CD4-positive, alpha-beta T cell (primary cell): ENCODE measurements around the gene CTNNBIP1. TPM values are rescaled to one million over a fixed set of nuclear protein-coding genes. Genes with fewer than 3 reads are reported as not detected.

Experiments used
- ATAC-seq: fragments of 200-7000 bp; cut with Tn5 transposase; one replicate; pipeline ENCODE4 v1.10.0; 2022; ENCODE audit warnings: mild to moderate bottlenecking; ENCODE audit not compliant: poor library complexity
- CTCF ChIA-PET: fragments of 350-600 bp; sonication (Branson Sonifier 250); formaldehyde crosslinking; loops from one replicate; lab custom pipeline; 2021; ENCODE audit warnings: antibody characterized with exemption, inconsistent platforms; lab: Charles Lee
- POLR2A ChIA-PET: fragments of 350-600 bp; sonication (Branson Sonifier 250); formaldehyde crosslinking; loops from one replicate; lab custom pipeline; 2021; ENCODE audit warnings: antibody characterized with exemption, inconsistent platforms; lab: Charles Lee
- DNase-seq, 14 experiments: peaks; one replicate each; pipeline ENCODE4 v3.0.0-alpha.2; 2013 to 2020; ENCODE audit warnings: mixed read lengths in 2 of 14
- H3K27ac ChIP-seq, 2 donors: one replicate each; pipeline versions ENCODE4 v1.5.1 to v1.7.0; 2013; ENCODE audit warnings: low read length in 2 of 2, low read depth in 1 of 2, mild to moderate bottlenecking in 1 of 2
- H3K27me3 ChIP-seq, 2 experiments: 1 replicate in 1 of 2; 2 replicates in 1 of 2; pipeline versions ENCODE4 v1.6.1 to v1.7.0; 2013; ENCODE audit warnings: low read length in 2 of 2, control low read depth in 1 of 2, mild to moderate bottlenecking in 1 of 2, moderate library complexity in 1 of 2; ENCODE audit not compliant: insufficient read depth in 2 of 2, control insufficient read depth in 1 of 2
- H3K36me3 ChIP-seq: one replicate; pipeline ENCODE4 v1.6.1; 2013; ENCODE audit warnings: low read length, control low read depth; ENCODE audit not compliant: insufficient read depth
- H3K4me1 ChIP-seq: one replicate; pipeline ENCODE4 v1.6.1; 2013; ENCODE audit warnings: low read length, control low read depth; ENCODE audit not compliant: insufficient read depth
- H3K4me3 ChIP-seq: one replicate; pipeline ENCODE4 v1.5.1; 2013; ENCODE audit warnings: mild to moderate bottlenecking, low read length, moderate library complexity
- H3K9me3 ChIP-seq, 2 experiments: 1 replicate in 1 of 2; 2 replicates in 1 of 2; pipeline versions ENCODE4 v1.6.1 to v1.7.0; 2013; ENCODE audit warnings: low read length in 2 of 2, mild to moderate bottlenecking in 2 of 2, control low read depth in 1 of 2, moderate library complexity in 1 of 2; ENCODE audit not compliant: control insufficient read depth in 1 of 2, insufficient read depth in 1 of 2
- H3K27ac Mint-ChIP-seq: one replicate; pipeline ENCODE4 v1.8.0; 2020; ENCODE audit warnings: mixed read lengths
- H3K27me3 Mint-ChIP-seq: one replicate; pipeline ENCODE4 v1.8.0; 2021; ENCODE audit warnings: mixed read lengths
- H3K36me3 Mint-ChIP-seq: one replicate; pipeline ENCODE4 v1.8.0; 2021; ENCODE audit warnings: low read depth, mixed read lengths
- H3K4me1 Mint-ChIP-seq: one replicate; pipeline ENCODE4 v1.8.0; 2021; ENCODE audit warnings: low read depth, mixed read lengths
- H3K4me3 Mint-ChIP-seq: one replicate; pipeline ENCODE4 v1.8.0; 2020; ENCODE audit warnings: mild to moderate bottlenecking, mixed read lengths
- H3K9me3 Mint-ChIP-seq: one replicate; pipeline ENCODE4 v1.8.0; 2020; ENCODE audit warnings: mixed read lengths
- intact Hi-C, 2 experiments: fragments of 100-400 bp; cut with DNase I in 1 of 2; cut with micrococcal nuclease in 1 of 2; formaldehyde crosslinking; loops; one replicate each; pipeline versions ENCODE4 v1.15.1 to v1.9.0; 2023 to 2025; cut with DNase I, micrococcal nuclease
- total RNA-seq, 174 experiments: library from RNA in 2 of 174; stranded (reverse) in 2 of 174; gene quantifications; one replicate each; pipeline ENCODE4 v1.2.3 and lab custom pipeline; 2021 to 2026
- TF ChIP-seq, protein P1 (sequence below): fragments of 200-600 bp; IDR thresholded peaks from one replicate; pipeline ENCODE4 v1.8.0; 2022; ENCODE audit warnings: antibody characterized with exemption, mild to moderate bottlenecking

The CTNNBIP1 gene
- total RNA-seq, 2 experiments from 2014 or later, result 6.6 to 6.8 TPM

- peaks cover 10% of the 10 kb centered on the region for H3K4me1 ChIP-seq
- H3K4me3 Mint-ChIP-seq, result no peak overlapping the region
- ATAC-seq (peak; percentile 100), DNase-seq (peak; percentile 80 to 94 (median 88))
- H3K27me3 Mint-ChIP-seq, result no peaks in the 10 kb centered on the region
- H3K27me3 ChIP-seq, result no peaks in the 10 kb centered on the region
- no peaks in the 10 kb centered on the region for H3K36me3 Mint-ChIP-seq
- H3K36me3 ChIP-seq, result peaks cover 5% of the 10 kb centered on the region
- POLR2A ChIA-PET, result interaction anchor here (0.9 to 2.0 kb wide), 3 partner anchors 80 to 252 kb away, joined by 3 to 6 read pairs (median 4); no protein-coding TSS in a partner anchor
- H3K9me3 ChIP-seq, result peaks cover 0 to 4% of the 10 kb centered on the region in 2 experiments
- CTCF ChIA-PET, result interaction anchor here (0.8 to 6.9 kb wide), 5 partner anchors 38 to 252 kb away, joined by 3 to 70 read pairs (median 7); no protein-coding TSS in a partner anchor
- no peak overlapping the region for H3K4me3 ChIP-seq
- peaks cover 5% of the 10 kb centered on the region for H3K4me1 Mint-ChIP-seq
- no peaks in the 10 kb centered on the region for H3K9me3 Mint-ChIP-seq
- H3K27ac Mint-ChIP-seq, result no peak overlapping the region
- intact Hi-C loops, result loop anchor here (1.0 to 5.0 kb wide), 5 partner anchors 83 to 373 kb away; no protein-coding TSS in a partner anchor
- no peak overlapping the region for H3K27ac ChIP-seq
- TF ChIP-seq, protein P1, sequence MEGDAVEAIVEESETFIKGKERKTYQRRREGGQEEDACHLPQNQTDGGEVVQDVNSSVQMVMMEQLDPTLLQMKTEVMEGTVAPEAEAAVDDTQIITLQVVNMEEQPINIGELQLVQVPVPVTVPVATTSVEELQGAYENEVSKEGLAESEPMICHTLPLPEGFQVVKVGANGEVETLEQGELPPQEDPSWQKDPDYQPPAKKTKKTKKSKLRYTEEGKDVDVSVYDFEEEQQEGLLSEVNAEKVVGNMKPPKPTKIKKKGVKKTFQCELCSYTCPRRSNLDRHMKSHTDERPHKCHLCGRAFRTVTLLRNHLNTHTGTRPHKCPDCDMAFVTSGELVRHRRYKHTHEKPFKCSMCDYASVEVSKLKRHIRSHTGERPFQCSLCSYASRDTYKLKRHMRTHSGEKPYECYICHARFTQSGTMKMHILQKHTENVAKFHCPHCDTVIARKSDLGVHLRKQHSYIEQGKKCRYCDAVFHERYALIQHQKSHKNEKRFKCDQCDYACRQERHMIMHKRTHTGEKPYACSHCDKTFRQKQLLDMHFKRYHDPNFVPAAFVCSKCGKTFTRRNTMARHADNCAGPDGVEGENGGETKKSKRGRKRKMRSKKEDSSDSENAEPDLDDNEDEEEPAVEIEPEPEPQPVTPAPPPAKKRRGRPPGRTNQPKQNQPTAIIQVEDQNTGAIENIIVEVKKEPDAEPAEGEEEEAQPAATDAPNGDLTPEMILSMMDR, result peak; percentile 94
Observed at GRCh38 chr1:9867408-9868243, 42.4 kb downstream of the CTNNBIP1 start.

- peaks cover 10% of the 10 kb centered on the region for H3K4me1 ChIP-seq
- TF ChIP-seq, protein P1, result no peak
- Mint-ChIP-seq H3K4me1 (peaks cover 5% of the 10 kb centered on the region), H3K9me3 (no peaks in the 10 kb centered on the region), H3K27ac (no peak overlapping the region), H3K4me3 (no peak overlapping the region), H3K36me3 (no peaks in the 10 kb centered on the region), H3K27me3 (no peaks in the 10 kb centered on the region)
- H3K27ac ChIP-seq, result no peak overlapping the region
- DNase-seq, result no peak
- ChIA-PET POLR2A (interaction anchor here (0.8 kb wide), 1 partner anchor 82 kb away, joined by 3 read pairs; no protein-coding TSS in a partner anchor), CTCF (interaction anchor here (0.8 to 6.9 kb wide), 4 partner anchors 38 to 240 kb away, joined by 4 to 70 read pairs (median 7); no protein-coding TSS in a partner anchor)
- ATAC-seq, result no peak
- H3K27me3 ChIP-seq, result no peaks in the 10 kb centered on the region
- intact Hi-C loops, result loop anchor here (1.0 to 5.0 kb wide), 5 partner anchors 83 to 372 kb away; no protein-coding TSS in a partner anchor
- H3K36me3 ChIP-seq, result peaks cover 5% of the 10 kb centered on the region
- no peak overlapping the region for H3K4me3 ChIP-seq
- H3K9me3 ChIP-seq, result peaks cover 0 to 4% of the 10 kb centered on the region in 2 experiments
Observed at GRCh38 chr1:9866836-9867235, 43.2 kb downstream of the CTNNBIP1 start.

- Mint-ChIP-seq H3K27me3 (no peaks in the 10 kb centered on the region), H3K36me3 (no peaks in the 10 kb centered on the region), H3K9me3 (no peaks in the 10 kb centered on the region), H3K4me3 (no peak overlapping the region), H3K27ac (no peak overlapping the region), H3K4me1 (peaks cover 5% of the 10 kb centered on the region)
- intact Hi-C loops, result loop anchor here (2.0 to 5.0 kb wide), 2 partner anchors 138 to 371 kb away; no protein-coding TSS in a partner anchor
- ChIA-PET CTCF (interaction anchor here (1.9 to 6.9 kb wide), 2 partner anchors 39 to 81 kb away, joined by 4 to 70 read pairs; no protein-coding TSS in a partner anchor), POLR2A (no interaction called here)
- H3K36me3 ChIP-seq, result peaks cover 3% of the 10 kb centered on the region
- H3K9me3 ChIP-seq, result peaks cover 0 to 4% of the 10 kb centered on the region in 2 experiments
- H3K27me3 ChIP-seq, result no peaks in the 10 kb centered on the region
- DNase-seq (no peak), ATAC-seq (no peak)
- TF ChIP-seq, protein P1, result no peak
- H3K4me3 ChIP-seq, result no peak overlapping the region
- H3K27ac ChIP-seq, result no peak overlapping the region
- H3K4me1 ChIP-seq, result peaks cover 10% of the 10 kb centered on the region
Observed at GRCh38 chr1:9865724-9866123, 44.3 kb downstream of the CTNNBIP1 start.
